SHP77 (cell line): Measurements from ENCODE around the gene LHFPL6.
A peak's percentile ranks its signal among the peaks of the same experiment; 100 is the strongest.

Experiments used
- DNase-seq, 2 experiments: peaks; one replicate each; lab custom pipeline; 2025; lab: John Stamatoyannopoulos, UW

LHFPL6 gene

GRCh38 chr13:39590466-39591036, 12.4 kb downstream of the LHFPL6 start:
- DNase-seq = no peak

DNA sequence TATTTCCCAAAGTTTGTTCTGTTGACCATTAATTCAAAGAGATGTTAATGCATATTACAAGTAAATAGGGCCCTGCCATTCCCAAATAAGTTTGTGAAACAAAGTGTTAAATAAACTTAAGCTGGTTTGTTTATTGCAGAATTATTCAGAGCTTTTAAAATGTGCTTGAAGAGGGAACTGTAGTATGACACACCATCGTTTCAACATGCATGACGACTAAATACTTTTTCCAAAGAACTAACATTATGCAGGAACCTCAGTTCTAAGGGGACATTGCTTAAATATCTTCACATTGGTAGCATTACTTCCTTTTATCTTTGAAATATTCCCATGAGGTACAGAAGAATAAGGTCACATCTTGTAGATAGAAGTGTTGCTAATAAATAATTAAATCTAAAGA, 14.6 kb downstream of the LHFPL6 start:
- DNase-seq = no peak

- no peak for DNase-seq
These were observed 15.1 kb downstream of the LHFPL6 start for GRCh38 chr13:39587939-39588338.

DNA sequence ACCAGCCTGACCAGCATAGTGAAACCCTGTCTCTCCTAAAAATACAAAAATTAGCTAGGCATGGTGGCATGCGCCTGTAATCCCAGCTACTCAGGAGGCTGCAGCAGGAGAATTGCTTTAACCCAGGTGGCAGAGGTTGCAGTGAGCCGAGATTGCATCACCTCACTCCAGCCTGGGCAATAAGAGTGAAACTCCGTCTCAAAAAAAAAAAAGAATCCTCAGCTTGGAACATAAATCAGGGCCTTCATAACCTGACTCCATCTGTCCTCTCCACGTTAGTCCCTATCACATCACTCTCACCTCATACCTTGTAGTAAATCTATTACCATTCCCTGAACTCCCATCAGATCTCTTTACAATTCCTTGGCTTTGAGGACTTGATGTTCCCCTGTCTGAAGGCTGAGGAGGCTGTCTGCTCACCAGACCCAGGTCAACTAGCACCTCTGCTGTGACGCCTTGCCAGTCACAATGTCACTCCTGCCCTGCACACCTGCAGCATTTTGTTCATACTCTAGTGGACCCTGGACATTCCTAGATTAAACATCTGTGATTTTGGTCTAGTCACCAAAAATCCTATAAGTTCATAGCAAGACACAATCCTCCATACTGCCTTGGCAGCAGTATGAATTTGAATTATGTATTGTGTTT, 15.9 kb downstream of the LHFPL6 start:
- DNase-seq = no peak

GRCh38 chr13:39586151-39586550, 16.8 kb downstream of the LHFPL6 start:
- no peak for DNase-seq

- DNase-seq = no peak
These were observed 17.8 kb downstream of the LHFPL6 start for GRCh38 chr13:39585219-39585618.

- DNase-seq = no peak
These were observed 22.0 kb downstream of the LHFPL6 start for GRCh38 chr13:39580881-39581575.

DNA sequence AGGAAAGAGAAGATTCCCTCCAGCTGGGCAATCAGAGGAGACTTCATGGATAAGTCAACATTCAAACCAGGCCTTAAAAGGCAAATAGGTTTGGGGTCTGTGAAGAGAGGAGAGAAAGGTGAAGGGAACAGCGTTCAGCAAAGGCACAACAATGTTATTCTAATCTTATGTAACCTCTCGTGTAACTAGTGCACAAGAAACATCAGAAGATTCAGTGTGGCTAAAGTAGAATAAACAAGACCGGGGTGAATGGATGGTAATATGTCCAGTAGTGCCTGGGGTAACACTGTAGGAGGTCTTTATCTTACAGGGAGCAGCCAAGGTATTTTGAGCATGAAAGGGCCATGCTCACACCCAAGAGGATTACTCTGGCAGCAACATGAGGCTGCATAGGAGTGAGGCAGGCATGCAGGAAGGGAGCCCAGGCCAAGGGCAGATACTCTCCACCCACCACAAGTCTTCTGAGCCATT, 24.1 kb downstream of the LHFPL6 start:
- no peak for DNase-seq

- peak in 1 of 2 experiments; percentile 0 for DNase-seq
These were observed 25.0 kb downstream of the LHFPL6 start for GRCh38 chr13:39577838-39578491.

GRCh38 chr13:39577203-39577602, 25.8 kb downstream of the LHFPL6 start:
- DNase-seq = no peak

DNA sequence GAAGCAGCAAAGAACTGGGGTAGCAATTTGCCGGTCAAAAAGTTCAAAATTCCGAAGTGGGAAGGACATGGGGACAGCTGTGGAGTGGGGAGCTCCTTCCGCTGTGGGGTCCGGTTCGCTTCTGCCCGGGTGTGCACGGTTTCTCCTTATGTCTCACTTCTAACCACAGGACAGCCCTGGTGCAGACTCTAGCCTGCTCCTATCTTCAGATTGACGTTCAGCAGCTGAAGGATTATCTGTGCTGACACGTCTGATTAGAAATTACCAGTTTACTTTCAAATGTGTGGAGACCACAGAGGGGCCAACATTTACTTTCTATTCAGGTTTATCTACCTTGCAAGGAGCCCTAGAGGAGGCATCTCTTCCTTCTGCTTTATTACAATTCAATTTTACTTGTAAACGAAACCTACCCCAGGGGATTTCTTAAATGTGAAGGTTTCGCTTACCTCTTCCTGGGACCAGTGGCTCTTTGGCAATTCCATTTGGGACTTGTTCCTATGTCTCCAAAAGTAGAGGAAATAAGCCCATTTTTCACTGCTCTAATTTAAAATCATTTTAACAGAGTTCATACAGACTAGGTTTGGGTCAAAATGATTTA, 27.3 kb downstream of the LHFPL6 start:
- DNase-seq = no peak

DNA sequence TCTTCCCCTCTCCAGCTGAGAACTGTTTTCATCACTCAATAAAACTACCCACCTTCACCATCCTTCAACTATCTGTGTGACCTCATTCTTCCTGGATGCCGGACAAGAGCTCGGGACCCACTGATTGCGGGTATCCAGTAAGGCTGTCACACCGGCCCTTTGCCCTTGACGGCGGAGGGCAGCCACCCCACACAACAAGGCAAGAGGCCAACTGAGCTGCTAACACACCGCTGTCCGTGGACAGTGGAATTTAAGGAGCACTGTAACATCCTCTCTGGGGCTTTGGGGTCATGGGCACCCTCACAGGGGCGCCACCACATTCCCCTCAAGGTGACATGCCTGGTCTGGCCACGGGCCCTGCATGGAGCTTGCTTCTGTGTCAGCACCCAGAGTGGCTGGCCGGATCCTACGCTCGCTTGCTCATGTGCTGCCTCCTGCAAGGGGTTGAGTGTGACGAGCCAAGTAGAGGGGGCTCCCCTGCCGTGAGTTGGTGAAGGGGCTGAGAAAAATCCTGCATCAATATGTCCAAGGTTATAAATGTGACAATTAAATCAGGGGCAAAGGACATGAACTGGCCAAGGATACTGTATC, 31.4 kb downstream of the LHFPL6 start:
- DNase-seq = no peak

- no peak for DNase-seq
These were observed 35.4 kb downstream of the LHFPL6 start for GRCh38 chr13:39567569-39567968.

- no peak for DNase-seq
These were observed 36.6 kb downstream of the LHFPL6 start for GRCh38 chr13:39566216-39566869.

- DNase-seq = no peak
These were observed 37.7 kb downstream of the LHFPL6 start for GRCh38 chr13:39565036-39565949.

DNA sequence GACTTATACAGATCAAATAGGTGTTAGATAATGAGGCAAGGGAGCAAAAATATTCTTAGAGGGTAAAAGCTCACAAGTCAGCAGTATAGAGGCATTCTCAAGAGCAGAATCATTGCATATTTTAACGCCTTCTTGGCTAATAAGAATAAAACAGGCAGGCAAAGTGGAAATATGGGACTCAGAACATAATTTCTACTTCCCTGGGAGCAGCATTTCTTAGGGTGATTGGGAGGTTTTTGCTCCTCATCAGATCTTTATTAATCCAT, 39.6 kb downstream of the LHFPL6 start:
- no peak for DNase-seq

DNA sequence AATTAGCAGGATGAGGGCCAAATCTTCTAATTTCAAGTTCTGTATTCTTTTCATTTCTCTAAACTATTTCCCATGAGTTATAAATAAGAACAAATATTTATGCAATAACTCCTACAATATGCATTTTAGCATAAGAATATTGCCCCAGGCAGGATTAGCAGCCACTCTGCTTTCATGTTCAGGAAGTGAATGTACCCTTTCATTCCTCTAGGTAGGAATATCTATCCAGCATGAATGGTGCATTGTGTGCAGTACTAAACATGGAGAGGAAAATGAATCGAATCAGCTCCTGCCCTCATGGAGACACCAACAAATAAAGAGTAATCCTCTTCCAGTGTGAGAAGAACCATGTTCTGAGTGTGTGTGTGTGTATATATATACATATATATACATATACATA, 41.0 kb downstream of the LHFPL6 start:
- DNase-seq = no peak

GRCh38 chr13:39559847-39560246, 43.1 kb downstream of the LHFPL6 start:
- no peak for DNase-seq

DNA sequence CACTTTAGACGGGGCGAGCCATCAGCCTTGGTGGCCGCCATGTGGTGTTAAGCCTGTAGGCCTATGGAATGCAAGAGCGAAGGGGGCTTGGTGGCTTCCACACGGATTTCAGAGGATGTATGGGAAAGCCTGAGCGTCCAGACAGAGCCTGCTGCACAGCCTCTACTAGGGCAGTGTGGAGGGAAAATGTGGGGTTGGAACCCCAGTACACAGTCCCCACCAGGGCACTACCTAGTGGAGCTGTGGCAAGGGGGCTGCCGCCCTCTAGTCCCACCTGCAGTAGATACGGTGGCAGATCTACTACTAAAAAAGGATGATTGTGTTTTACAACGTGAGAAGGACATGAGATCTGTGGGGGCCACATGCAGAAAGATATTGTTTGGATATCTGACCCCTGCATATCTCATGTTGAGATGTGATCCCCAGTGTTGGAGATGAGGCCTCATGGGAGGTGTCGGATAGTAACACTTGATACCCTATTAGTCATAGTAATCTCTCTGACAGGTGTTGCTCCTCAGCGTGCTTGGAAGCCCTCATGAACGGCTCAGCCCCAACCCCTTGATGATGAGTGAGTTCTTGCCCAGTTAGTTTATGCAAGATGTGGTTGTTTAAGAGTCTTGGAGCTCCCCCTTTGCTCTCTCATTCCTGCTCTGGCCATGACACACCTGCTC, 45.6 kb downstream of the LHFPL6 start:
- DNase-seq = no peak

DNA sequence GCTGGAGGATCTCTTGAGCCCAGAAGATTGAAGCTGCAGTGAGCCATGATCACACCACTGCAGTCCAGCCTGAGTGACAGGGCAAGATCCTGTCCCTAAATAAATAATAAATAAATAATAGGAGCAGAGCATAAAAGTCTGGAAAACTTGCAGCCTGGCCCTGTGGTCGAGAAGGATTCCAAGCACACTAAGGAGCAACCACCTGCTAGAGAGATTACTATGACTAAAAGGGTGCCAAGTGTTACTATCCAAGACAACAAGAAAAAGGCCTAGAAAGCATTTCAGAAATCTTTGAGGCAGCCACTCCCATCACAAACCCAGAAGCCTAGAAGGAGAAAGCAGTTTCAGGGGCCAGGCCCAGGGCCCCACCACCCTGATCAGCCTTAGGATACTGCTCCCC, 46.1 kb downstream of the LHFPL6 start:
- DNase-seq = no peak
